ENCODE results near the gene FBXL17.

FBXL17 gene

DNA sequence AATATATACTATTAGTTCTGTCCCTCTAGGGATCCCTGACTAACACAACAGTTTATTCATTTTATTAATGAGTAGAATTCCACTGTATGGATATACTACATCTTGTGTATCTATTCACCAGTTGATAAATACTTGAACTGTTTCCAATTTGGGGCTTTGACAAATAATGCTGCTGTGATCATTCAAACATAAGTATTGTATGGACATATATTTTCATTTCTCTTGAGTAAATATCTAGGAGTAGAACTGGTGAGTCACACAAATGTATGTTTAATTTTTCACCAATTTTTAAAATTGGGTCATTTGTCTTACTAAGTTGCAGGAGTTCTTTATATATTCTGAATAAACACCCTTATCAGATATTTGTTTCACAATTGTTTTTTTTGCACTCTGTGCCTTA is 149.1 kb downstream of the FBXL17 start:
- DNase-seq (ENCODE audit: insufficient read length, low spot score): no peak
- TF ChIP-seq, protein P1, sequence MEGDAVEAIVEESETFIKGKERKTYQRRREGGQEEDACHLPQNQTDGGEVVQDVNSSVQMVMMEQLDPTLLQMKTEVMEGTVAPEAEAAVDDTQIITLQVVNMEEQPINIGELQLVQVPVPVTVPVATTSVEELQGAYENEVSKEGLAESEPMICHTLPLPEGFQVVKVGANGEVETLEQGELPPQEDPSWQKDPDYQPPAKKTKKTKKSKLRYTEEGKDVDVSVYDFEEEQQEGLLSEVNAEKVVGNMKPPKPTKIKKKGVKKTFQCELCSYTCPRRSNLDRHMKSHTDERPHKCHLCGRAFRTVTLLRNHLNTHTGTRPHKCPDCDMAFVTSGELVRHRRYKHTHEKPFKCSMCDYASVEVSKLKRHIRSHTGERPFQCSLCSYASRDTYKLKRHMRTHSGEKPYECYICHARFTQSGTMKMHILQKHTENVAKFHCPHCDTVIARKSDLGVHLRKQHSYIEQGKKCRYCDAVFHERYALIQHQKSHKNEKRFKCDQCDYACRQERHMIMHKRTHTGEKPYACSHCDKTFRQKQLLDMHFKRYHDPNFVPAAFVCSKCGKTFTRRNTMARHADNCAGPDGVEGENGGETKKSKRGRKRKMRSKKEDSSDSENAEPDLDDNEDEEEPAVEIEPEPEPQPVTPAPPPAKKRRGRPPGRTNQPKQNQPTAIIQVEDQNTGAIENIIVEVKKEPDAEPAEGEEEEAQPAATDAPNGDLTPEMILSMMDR (IDR thresholded peaks at IDR 0.05; ENCODE audit: insufficient read depth, missing control alignments): no peak
- FAIRE-seq: no peak

DNA sequence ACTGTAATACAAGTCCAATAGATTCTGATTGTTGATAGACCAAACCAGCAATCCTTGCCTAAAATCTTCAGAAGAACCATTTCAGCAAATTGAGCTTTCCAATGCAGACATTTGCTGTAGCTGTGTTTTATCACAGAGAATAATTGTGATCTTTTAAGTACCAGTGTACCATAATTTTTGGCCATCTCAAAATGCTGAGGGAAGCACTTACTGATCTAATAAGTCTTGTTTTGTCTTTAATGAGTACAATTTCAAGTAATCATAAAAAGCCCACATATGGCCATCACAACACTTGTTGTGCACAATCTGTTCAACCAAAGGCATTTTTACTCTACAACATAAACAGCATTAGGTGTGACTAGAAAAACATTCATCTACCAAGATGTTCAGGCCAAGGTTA is 159.9 kb downstream of the FBXL17 start:
- FAIRE-seq: no peak
- no peak for DNase-seq (ENCODE audit: insufficient read length, low spot score)
- TF ChIP-seq, protein P1 (IDR thresholded peaks at IDR 0.05; ENCODE audit: insufficient read depth, missing control alignments): no peak

DNA sequence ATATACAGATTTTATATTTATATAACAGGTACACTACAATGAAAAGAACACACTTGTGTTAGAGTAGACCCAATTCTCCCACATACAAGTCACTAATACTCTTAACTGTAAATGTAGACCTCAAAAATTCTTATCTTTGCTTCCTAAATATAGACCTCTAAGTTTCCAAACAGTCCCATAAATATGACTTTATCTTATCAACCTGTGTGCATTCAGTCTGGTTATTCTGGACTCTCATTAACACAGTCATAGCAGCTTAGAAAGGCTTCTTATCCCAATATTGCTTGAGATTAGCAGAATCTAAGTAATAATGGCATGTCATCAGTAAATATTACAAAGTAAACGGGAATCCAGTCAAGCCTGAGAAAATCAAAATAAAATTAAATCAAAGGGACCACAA is 161.1 kb downstream of the FBXL17 start:
- TF ChIP-seq, protein P1 (IDR thresholded peaks at IDR 0.05; ENCODE audit: insufficient read depth, missing control alignments): no peak
- no peak for FAIRE-seq
- no peak for DNase-seq (ENCODE audit: insufficient read length, low spot score)

DNA sequence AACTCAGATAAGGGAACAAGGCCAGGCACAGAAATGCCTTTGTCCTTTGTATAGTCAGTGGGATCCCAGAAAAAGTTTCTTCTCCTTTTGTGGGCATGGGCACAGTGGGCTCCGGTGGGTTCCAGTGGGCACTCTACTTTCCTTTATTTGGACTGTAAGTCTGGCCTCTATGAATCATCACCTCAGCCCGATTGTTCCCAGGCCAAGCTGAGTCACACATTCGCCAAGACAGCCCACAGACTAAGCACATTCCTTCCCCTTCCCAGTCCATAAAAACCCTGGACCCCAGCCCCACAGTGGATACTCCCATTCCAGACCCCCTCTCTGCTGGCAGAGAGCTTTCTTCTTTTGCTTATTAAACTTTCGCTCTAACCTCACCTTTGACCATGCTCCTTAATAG is 165.0 kb downstream of the FBXL17 start:
- TF ChIP-seq, protein P1 (IDR thresholded peaks at IDR 0.05; ENCODE audit: insufficient read depth, missing control alignments): no peak
- FAIRE-seq (no peak), DNase-seq (ENCODE audit: insufficient read length, low spot score) (no peak)

DNA sequence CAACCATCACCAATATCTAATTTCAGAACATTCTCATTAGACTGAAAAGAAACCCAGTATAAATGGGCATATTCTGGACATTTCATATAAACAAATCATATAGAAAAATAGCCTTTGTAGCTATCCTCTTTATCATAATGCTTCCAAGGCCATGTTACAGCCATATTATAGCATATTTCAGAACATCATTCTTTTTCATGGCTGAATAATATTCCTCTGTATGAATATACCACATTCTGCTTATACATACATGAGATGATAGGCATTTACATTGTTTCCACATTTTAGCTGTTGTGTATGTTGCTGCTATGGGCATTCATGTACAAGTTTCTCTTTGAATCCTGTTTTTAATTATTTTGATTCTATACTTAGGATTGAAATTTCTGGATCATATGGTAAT is 167.0 kb downstream of the FBXL17 start:
- TF ChIP-seq, protein P1 (IDR thresholded peaks at IDR 0.05; ENCODE audit: insufficient read depth, missing control alignments): no peak
- FAIRE-seq (no peak), DNase-seq (ENCODE audit: insufficient read length, low spot score) (no peak)

DNA sequence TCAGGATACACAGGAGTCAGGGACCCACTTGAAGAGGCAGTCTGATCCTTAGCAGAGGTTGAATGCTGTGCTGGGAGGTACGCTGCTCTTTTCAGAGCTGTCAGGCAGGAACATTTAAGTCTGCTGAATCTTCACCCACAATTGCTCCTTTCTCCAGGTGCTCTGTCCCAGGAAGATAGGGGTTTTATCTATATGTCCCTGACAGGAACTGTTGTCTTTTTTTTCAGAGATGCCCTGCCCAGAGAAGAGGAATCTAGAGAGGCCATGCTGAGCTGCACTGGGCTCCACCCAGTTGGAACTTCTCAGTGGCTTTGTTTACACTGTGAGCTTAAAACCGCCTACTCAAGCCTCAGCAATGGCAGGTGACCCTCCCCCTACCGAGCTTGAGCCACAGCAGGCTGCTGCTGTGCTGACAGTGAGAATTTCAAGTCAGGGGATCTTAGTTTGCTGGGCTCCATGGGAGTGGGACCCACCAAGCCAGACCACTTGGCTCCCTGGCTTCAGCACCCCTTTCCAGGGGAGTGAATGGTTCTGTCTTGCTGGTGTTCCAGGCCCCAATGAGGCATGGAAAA is 169.0 kb downstream of the FBXL17 start:
- no peak for DNase-seq (ENCODE audit: insufficient read length, low spot score)
- no peak for FAIRE-seq
- TF ChIP-seq, protein P1 (IDR thresholded peaks at IDR 0.05; ENCODE audit: insufficient read depth, missing control alignments): no peak

DNA sequence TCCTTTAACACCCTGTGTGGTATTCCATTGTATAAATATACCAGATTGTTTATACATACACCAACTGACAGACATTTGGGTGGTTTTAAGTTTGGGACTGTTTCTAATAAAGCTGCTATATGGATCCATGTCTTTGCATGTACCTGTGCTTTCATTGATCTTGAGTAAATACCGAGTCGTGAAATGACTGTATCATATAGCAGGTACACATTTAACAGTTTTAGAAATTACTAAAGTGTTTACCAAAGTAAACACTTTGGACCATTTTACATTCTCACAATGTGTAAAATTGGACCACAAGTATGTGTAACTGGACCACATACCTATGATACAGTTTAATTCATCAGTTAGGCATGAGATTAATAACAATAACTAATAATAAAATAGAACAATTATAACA is 175.2 kb downstream of the FBXL17 start:
- FAIRE-seq (no peak), DNase-seq (ENCODE audit: insufficient read length, low spot score) (no peak)
- TF ChIP-seq, protein P1 (IDR thresholded peaks at IDR 0.05; ENCODE audit: insufficient read depth, missing control alignments): no peak

Measured in D721Med (cell line).